ENCODE measurements around the gene MBTPS1.

- TF ChIP-seq CTCF (IDR thresholded peaks at IDR 0.05): no peak
- TF ChIP-seq POLR2A (IDR thresholded peaks at IDR 0.05): no peak
Observed at GRCh38 chr16:84082110-84082509, 34.6 kb downstream of the MBTPS1 start.

Measured in ovary (tissue), 3 donors.